Measurements from ENCODE around the gene THAP8.

THAP8 gene

DNA sequence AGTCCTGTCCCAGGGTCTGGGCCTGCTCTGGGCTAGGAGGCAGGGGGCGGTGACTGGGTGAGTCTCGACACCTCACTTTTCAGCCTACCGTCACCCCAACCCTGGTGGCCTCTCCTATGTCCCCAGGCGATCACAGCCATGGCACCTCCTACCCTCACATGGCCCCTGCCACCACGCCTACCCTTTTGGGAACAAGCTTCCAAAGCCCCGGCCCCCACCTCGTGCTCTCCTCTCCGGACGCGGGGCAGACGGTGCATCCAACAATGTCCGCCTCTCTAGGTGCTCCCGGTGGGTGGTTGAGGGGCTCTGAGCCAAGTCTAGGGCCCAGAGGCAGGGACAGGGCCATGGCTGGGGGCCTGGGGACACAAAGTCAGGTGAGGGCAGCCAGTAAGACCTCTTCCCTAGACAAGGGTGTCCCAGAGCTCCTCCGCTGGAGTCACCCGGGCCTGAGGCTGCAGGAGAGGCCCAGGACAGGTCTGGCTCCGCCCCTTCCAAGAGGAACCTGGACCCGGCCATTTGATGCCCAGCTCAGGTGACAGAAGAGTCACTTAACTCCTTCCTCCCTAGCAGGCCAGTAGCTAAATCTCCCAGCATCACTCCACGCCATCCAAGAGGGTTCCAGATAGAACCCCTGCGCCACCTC is 45.6 kb downstream of the THAP8 start, which contains the start of gene SYNE4:
Gene SYNE4, minus strand, starts transcription at position 478 of the 643 bp plus-strand sequence. Its CDS starts 132 bp downstream, at position 346.
- Histone ChIP-seq H3K79me2 (ENCODE audit: control insufficient read depth, low read length) (peaks cover 6% of the 10 kb centered on the region), H3K36me3 (ENCODE audit: control insufficient read depth, low read length) (no peaks in the 10 kb centered on the region), H3K9me2 (replicated peaks; ENCODE audit: control insufficient read depth, low read length) (no peaks in the 10 kb centered on the region), H4K20me1 (ENCODE audit: control insufficient read depth, insufficient read depth, low read depth, low read length) (no peaks in the 10 kb centered on the region), H3K4me1 (ENCODE audit: control insufficient read depth, low read length) (peaks cover 8% of the 10 kb centered on the region), H3K27me3 (ENCODE audit: control insufficient read depth, low read length) (no peaks in the 10 kb centered on the region), H3K4me2 (ENCODE audit: low read length) (no peak within 1 kb of the TSS), H3F3A (ENCODE audit: control insufficient read depth, insufficient read depth) (0 out of 2 replicates have a peak, but pooled peaks cover 5% of the 10 kb centered on the region), H3K27ac (ENCODE audit: low read depth, low read length) (no peak within 1 kb of the TSS), H3K4me3 (ENCODE audit: low read length) (no peak within 1 kb of the TSS), H3K9me3 (ENCODE audit: control insufficient read depth, insufficient read depth, low read length) (no peaks in the 10 kb centered on the region)
- TF ChIP-seq, protein P1, sequence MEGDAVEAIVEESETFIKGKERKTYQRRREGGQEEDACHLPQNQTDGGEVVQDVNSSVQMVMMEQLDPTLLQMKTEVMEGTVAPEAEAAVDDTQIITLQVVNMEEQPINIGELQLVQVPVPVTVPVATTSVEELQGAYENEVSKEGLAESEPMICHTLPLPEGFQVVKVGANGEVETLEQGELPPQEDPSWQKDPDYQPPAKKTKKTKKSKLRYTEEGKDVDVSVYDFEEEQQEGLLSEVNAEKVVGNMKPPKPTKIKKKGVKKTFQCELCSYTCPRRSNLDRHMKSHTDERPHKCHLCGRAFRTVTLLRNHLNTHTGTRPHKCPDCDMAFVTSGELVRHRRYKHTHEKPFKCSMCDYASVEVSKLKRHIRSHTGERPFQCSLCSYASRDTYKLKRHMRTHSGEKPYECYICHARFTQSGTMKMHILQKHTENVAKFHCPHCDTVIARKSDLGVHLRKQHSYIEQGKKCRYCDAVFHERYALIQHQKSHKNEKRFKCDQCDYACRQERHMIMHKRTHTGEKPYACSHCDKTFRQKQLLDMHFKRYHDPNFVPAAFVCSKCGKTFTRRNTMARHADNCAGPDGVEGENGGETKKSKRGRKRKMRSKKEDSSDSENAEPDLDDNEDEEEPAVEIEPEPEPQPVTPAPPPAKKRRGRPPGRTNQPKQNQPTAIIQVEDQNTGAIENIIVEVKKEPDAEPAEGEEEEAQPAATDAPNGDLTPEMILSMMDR (IDR thresholded peaks at IDR 0.05; ENCODE audit: low read depth, low read length, poor library complexity, severe bottlenecking), result no peak
- no peak for TF ChIP-seq EZH2phosphoT487 (IDR thresholded peaks at IDR 0.05; ENCODE audit: borderline replicate concordance, low read length)

DNA sequence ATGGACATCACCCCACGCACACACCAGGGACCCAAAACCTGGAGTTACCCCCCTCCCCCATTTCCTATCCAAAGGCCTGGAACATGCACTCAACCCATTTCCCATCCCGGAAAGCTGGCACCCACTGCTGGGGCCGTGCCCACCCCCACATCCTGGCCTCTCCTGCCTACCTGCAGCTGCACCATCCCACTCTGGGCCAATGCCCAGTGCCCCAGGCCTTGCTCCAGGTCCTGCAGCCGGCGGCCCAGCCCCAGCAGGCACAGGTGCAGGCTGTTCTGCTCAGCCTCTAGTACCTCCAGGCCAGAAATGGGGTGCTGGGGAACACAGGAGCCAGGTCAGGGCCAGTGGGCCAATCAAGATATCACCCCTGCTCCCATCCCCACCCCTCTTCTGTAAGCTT is 47.1 kb downstream of the THAP8 start:
- no peak overlapping the region for H3K27ac ChIP-seq (ENCODE audit: low read depth, low read length)
- no peaks in the 10 kb centered on the region for H3K9me2 ChIP-seq (replicated peaks; ENCODE audit: control insufficient read depth, low read length)
- no peaks in the 10 kb centered on the region for H3F3A ChIP-seq (ENCODE audit: control insufficient read depth, insufficient read depth)

DNA sequence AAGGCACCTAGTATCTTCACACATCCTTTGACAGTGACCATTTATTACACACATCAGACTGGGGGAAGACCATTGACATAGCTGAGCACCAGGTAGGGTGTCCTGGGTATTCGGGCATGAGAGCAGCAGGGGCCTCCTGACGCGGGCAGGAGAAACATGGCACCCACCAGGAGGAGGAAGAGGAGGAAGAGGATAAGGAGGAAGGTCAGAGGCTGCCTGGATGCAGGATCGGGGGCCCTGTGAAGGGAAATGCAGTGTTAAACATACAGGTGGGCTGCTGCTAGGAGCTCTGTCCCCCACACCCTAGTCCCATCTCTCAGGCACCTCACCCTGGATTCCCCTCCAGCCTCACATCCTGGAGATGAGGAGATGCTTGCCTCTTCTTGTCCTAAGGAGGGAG is 50.8 kb downstream of the THAP8 start:
- Histone ChIP-seq H3F3A (ENCODE audit: control insufficient read depth, insufficient read depth) (0 out of 2 replicates have a peak, but pooled peaks cover 5% of the 10 kb centered on the region), H3K36me3 (ENCODE audit: control insufficient read depth, low read length) (peaks cover 2% of the 10 kb centered on the region), H3K9me2 (replicated peaks; ENCODE audit: control insufficient read depth, low read length) (no peaks in the 10 kb centered on the region), H3K27ac (ENCODE audit: low read depth, low read length) (no peak overlapping the region), H3K4me2 (ENCODE audit: low read length) (no peak overlapping the region), H3K79me2 (ENCODE audit: control insufficient read depth, low read length) (peaks cover 21% of the 10 kb centered on the region), H3K4me3 (ENCODE audit: low read length) (no peak overlapping the region), H3K27me3 (ENCODE audit: control insufficient read depth, low read length) (no peaks in the 10 kb centered on the region), H3K4me1 (ENCODE audit: control insufficient read depth, low read length) (no peaks in the 10 kb centered on the region), H4K20me1 (ENCODE audit: control insufficient read depth, insufficient read depth, low read depth, low read length) (no peaks in the 10 kb centered on the region), H3K9me3 (ENCODE audit: control insufficient read depth, insufficient read depth, low read length) (no peaks in the 10 kb centered on the region)
- no peak for TF ChIP-seq EZH2phosphoT487 (IDR thresholded peaks at IDR 0.05; ENCODE audit: borderline replicate concordance, low read length)
- TF ChIP-seq, protein P1 (IDR thresholded peaks at IDR 0.05; ENCODE audit: low read depth, low read length, poor library complexity, severe bottlenecking), result no peak

More for the DNA sequence above, 47.1 kb downstream of the THAP8 start:
- Histone ChIP-seq H3K9me3 (ENCODE audit: control insufficient read depth, insufficient read depth, low read length) (no peaks in the 10 kb centered on the region), H3K4me1 (ENCODE audit: control insufficient read depth, low read length) (no peaks in the 10 kb centered on the region), H3K4me3 (ENCODE audit: low read length) (no peak overlapping the region), H4K20me1 (ENCODE audit: control insufficient read depth, insufficient read depth, low read depth, low read length) (no peaks in the 10 kb centered on the region), H3K4me2 (ENCODE audit: low read length) (no peak overlapping the region), H3K79me2 (ENCODE audit: control insufficient read depth, low read length) (no peaks in the 10 kb centered on the region), H3K36me3 (ENCODE audit: control insufficient read depth, low read length) (no peaks in the 10 kb centered on the region), H3K27me3 (ENCODE audit: control insufficient read depth, low read length) (no peaks in the 10 kb centered on the region)
- TF ChIP-seq, protein P1 (IDR thresholded peaks at IDR 0.05; ENCODE audit: low read depth, low read length, poor library complexity, severe bottlenecking), result no peak
- no peak for TF ChIP-seq EZH2phosphoT487 (IDR thresholded peaks at IDR 0.05; ENCODE audit: borderline replicate concordance, low read length)
